Fibroblast of lung (primary cell): ENCODE data around the gene POLR2L.

Source experiments
- EZH2 ChIP-seq: IDR thresholded peaks from 2 replicates; pipeline ENCODE4 v1.5.1; 2012; ENCODE audit warnings: low read length, control low read depth, mild to moderate bottlenecking; ENCODE audit errors: missing control alignments
- TF ChIP-seq, protein P1 (sequence below), 2 donors: IDR thresholded peaks in 1 of 2; conservative IDR thresholded peaks in 1 of 2; 1 replicate in 1 of 2; 2 replicates in 1 of 2; pipeline ENCODE4 v1.5.1; 2011 to 2012; ENCODE audit warnings: low read length in 2 of 2, control low read depth in 1 of 2, inconsistent platforms in 1 of 2, low read depth in 1 of 2, mild to moderate bottlenecking in 1 of 2

DNA sequence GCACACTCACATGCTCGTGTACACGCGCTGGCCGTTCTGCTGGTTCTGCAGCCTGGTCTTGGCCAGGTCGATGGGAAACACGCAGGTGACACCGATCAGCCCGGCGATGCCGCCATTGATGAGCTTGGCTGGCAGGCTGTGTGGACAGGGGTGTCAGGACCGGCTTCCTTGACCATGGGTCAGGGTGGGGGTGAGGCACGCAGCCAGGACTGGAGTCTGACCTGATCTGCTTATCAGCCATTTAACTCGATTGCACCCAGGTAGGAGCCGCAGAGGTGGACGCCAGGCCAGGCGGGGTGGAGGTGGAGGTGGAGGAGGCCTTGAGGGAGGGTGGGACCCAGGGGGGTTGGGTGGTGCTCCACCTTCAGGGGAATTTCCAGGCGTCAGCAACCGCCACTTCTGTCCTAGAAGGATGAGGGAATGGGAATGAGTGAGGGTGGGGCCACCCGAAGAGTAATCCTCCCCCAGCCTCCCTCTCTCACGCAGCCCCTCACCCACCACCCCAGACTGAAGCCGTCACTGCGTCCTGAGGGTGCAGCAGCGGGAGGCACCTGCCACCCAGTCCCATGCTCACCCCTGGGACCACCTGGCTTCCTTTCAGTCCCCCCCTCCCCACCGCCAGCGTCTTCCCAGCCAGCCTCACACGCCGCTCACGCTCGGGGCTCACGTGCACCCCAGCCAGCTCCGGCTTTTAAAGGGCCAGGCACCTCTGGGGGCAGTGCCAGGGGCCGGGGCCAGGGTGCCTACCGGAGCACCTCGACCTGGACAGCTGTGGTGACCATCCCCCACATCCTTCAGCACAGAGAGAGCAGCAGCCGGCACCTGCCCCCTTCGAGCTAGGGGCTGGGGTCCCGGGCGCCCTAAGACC, 47.3 kb downstream of the POLR2L start:
- TF ChIP-seq, protein P1, sequence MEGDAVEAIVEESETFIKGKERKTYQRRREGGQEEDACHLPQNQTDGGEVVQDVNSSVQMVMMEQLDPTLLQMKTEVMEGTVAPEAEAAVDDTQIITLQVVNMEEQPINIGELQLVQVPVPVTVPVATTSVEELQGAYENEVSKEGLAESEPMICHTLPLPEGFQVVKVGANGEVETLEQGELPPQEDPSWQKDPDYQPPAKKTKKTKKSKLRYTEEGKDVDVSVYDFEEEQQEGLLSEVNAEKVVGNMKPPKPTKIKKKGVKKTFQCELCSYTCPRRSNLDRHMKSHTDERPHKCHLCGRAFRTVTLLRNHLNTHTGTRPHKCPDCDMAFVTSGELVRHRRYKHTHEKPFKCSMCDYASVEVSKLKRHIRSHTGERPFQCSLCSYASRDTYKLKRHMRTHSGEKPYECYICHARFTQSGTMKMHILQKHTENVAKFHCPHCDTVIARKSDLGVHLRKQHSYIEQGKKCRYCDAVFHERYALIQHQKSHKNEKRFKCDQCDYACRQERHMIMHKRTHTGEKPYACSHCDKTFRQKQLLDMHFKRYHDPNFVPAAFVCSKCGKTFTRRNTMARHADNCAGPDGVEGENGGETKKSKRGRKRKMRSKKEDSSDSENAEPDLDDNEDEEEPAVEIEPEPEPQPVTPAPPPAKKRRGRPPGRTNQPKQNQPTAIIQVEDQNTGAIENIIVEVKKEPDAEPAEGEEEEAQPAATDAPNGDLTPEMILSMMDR (conservative IDR thresholded peaks at IDR 0.05 in 1 of 2, IDR thresholded peaks at IDR 0.05 in 1 of 2; ENCODE audit: low read depth in 1 of 2, low read length in 2 of 2), result no peak
- TF ChIP-seq EZH2, result no peak
